ENCODE data around the gene ASCC1. TPM values are rescaled to one million over a fixed set of nuclear protein-coding genes. Genes with fewer than 3 reads are reported as not detected.

Gene ASCC1
- total RNA-seq, 6 experiments from 2014 or later, result 21.0 to 29.6 (median 25.3) TPM

GRCh38 chr10:72076756-72077155, 139.3 kb downstream of the ASCC1 start:
- Mint-ChIP-seq H3K27ac (no peak overlapping the region), H3K36me3 (ENCODE audit: low read depth) (0 out of 2 replicates have a peak, but pooled peaks cover under 1% of the 10 kb centered on the region), H3K27me3 (ENCODE audit: insufficient read depth) (peaks cover 45% of the 10 kb centered on the region), H3K4me1 (ENCODE audit: low read depth) (no peaks in the 10 kb centered on the region), H3K4me3 (no peak overlapping the region), H3K9me3 (peaks cover under 1% of the 10 kb centered on the region; the same call in 1 of the 2 replicates)
- DNase-seq, result no peak
- no peak for TF ChIP-seq CTCF (IDR thresholded peaks at IDR 0.05)

GRCh38 chr10:72075376-72076115, 140.5 kb downstream of the ASCC1 start:
- H3K9me3 Mint-ChIP-seq, result peaks cover 4% of the 10 kb centered on the region; the same call in 1 of the 2 replicates
- no peak for DNase-seq
- no peak for TF ChIP-seq CTCF (IDR thresholded peaks at IDR 0.05)
- no peak overlapping the region for H3K27ac Mint-ChIP-seq
- H3K4me1 Mint-ChIP-seq (ENCODE audit: low read depth), result no peaks in the 10 kb centered on the region
- peaks cover 5% of the 10 kb centered on the region; the same call in 1 of the 2 replicates for H3K36me3 Mint-ChIP-seq (ENCODE audit: low read depth)
- H3K4me3 Mint-ChIP-seq, result no peak overlapping the region
- H3K27me3 Mint-ChIP-seq (ENCODE audit: insufficient read depth), result peaks cover 45% of the 10 kb centered on the region

- Mint-ChIP-seq H3K4me3 (no peak overlapping the region), H3K27ac (no peak overlapping the region), H3K4me1 (ENCODE audit: low read depth) (no peaks in the 10 kb centered on the region; the same call in 1 of the 2 replicates), H3K36me3 (ENCODE audit: low read depth) (peaks cover 5% of the 10 kb centered on the region; the same call in 1 of the 2 replicates), H3K27me3 (ENCODE audit: insufficient read depth) (peaks cover 44% of the 10 kb centered on the region), H3K9me3 (peaks cover 4% of the 10 kb centered on the region; the same call in 1 of the 2 replicates)
- no peak for TF ChIP-seq CTCF (IDR thresholded peaks at IDR 0.05)
- no peak for DNase-seq
Observed at GRCh38 chr10:72074574-72075375, 141.3 kb downstream of the ASCC1 start.

GRCh38 chr10:72073708-72074573, 142.1 kb downstream of the ASCC1 start:
- no peak overlapping the region for H3K27ac Mint-ChIP-seq
- H3K9me3 Mint-ChIP-seq, result peaks cover 4% of the 10 kb centered on the region; the same call in 1 of the 2 replicates
- no peak overlapping the region for H3K4me3 Mint-ChIP-seq
- H3K4me1 Mint-ChIP-seq (ENCODE audit: low read depth), result peaks cover 8% of the 10 kb centered on the region
- no peak for DNase-seq
- H3K36me3 Mint-ChIP-seq (ENCODE audit: low read depth), result peaks cover 5% of the 10 kb centered on the region; the same call in 1 of the 2 replicates
- TF ChIP-seq CTCF (IDR thresholded peaks at IDR 0.05), result no peak
- H3K27me3 Mint-ChIP-seq (ENCODE audit: insufficient read depth), result peaks cover 41% of the 10 kb centered on the region

GRCh38 chr10:72072639-72073038, 143.4 kb downstream of the ASCC1 start:
- no peak for DNase-seq
- Mint-ChIP-seq H3K9me3 (peaks cover 4% of the 10 kb centered on the region; the same call in 1 of the 2 replicates), H3K4me1 (ENCODE audit: low read depth) (peaks cover 10% of the 10 kb centered on the region), H3K27ac (no peak overlapping the region), H3K27me3 (ENCODE audit: insufficient read depth) (peaks cover 39% of the 10 kb centered on the region), H3K36me3 (ENCODE audit: low read depth) (peaks cover 5% of the 10 kb centered on the region; the same call in 1 of the 2 replicates), H3K4me3 (no peak overlapping the region)
- no peak for TF ChIP-seq CTCF (IDR thresholded peaks at IDR 0.05)
